HG02642 (cell line): ENCODE data around the gene LSM14B.
"Not testable (repeated sequence)": the region's sequence is repeated elsewhere in the genome, so short reads cannot be mapped to it uniquely, and the experiment has no call there.

Experiments
- ATAC-seq: cut with Tn5 transposase; IDR thresholded peaks from one replicate; pipeline ENCODE4 v1.9.1; 2021; ENCODE audit warnings: mild to moderate bottlenecking; ENCODE audit not compliant: unreplicated experiment, poor library complexity

LSM14B gene

DNA sequence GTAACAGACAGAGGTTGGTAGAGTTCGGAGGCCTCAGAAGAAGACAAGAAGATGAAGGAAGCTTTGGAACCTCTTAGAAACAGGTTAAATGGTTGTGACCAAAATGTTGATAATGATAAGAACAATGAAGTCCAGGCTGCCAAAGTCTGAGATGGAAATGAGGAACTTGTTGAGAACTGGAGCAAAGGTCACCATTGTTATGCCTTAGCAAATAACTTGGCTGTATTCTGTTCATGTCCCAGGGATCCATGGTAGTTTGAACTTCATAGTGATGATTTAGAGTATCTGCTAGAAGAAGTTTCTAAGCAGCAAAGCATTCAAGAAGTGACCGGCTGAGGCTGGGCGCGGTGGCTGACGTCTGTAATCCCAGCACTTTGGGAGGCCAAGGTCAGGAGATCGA lies 11.1 kb upstream of the LSM14B start:
- no peak for ATAC-seq

DNA sequence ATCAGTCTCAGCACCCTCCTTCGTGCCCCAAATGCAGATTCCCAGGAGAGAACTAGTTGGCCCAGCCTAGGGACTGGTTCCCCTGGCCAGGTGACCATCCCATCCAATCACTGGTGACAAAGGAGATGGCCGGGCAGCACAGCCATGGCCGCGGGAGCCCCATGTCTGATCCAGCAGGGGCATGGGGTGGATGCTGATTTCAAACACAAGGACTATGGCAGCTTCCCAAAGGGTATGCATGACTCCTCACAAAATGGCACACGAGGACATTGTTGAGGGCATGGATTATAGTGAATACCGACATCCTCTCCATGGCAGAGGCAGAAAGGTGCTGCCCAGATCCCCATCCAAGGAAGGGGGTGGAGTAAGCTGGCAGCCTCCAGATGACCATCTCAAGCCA lies 9.9 kb upstream of the LSM14B start:
- ATAC-seq, result no peak

DNA sequence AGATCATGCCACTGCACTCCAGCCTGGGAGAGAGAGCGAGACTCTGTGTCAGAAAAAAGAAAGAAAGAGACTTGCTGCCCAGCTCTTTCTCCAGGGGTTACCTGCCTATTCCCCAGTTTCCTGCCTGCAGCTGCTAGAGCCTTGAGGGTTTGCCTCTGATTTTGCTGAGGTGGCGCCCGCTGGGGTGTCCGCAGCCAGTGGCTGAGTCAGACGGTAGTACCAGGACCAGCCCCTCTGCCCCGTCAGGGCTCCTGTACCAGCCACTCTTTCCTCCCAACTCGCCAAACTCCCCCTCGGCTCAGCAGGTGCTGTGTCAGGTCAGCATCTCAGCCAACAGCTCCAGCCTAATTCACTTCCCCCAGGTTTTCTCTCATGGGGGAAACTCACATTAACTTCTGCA lies 7.4 kb upstream of the LSM14B start:
- ATAC-seq, result no peak

DNA sequence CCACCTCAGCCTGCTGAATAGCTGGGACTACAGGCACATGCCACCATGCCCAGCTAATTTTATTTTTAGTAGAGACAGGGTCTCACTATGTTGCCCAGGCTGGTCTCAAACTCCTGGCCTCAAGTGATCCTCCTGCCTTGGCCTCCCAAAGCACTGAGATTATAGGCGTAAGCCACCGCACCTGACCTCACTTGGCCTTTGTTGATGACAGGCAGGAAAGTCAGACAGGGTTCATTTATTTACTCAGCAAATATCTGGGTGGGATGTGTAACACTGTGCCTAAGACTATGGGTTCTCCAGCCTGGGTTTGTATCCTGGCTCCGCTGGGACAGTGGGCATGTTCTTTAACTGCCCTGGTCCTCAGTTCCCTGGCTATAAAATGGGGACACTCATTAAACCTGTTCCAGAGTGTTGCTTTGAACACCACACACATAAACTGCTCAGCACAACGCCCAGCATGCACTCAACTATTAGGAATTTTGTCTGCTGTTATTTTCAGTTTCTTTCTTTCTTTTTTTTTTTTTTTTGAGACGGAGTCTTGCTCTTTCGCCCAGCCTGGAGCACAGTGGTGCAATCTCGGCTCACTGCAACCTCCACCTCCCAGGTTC lies 6.4 kb upstream of the LSM14B start:
- ATAC-seq, result not testable (repeated sequence)

DNA sequence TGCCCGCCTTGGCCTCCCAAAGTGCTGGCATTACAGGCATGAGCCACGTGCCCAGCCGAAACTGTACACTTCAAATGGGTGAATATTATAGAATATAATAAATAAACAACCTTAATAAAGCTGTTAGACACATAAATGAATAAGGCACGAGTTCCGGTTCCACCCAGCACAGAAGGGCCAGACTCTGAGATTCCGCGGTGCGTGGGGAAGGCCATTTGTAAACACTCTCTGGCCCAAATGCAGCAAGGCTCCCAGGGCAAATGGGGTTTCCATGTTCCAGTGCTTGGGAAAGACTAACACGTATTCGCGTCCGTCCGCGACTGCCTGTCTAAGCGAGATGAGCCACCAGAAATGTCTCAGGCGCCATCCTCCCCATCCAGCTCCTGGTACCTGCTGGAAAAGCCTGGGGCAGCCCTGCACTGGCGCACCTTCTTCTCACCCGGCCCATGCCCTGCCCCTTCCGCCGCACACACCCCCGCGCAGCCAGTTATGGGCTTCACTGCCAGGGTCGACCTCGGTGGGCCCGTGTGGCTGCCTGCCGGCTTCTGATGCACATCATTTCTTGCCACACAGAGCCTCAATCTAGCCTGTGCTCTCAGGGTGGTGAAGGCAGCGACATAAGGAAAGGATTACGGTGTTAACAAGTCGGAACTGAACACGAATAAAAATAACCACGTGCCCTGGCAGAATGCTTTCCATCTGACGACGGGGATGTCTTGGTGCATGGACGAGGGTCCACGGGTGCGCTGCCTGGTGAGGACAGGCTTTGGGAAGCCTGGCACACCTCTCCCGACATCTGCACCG lies 5.5 kb upstream of the LSM14B start:
- ATAC-seq, result no peak

DNA sequence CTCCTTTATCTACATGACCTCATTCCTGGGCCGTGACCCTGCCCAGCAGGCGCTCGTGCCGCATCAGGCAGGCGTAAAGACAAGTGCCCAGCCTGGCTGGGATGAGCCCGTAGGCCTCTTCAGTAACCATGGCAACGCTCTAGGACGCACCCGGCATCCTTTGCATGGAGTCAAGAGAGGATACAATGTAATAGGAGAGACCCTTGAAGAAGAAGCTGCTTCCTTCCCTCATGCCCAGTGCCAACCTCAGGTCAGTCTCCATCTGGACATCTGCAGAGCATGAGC lies 5.0 kb upstream of the LSM14B start:
- ATAC-seq, result no peak

DNA sequence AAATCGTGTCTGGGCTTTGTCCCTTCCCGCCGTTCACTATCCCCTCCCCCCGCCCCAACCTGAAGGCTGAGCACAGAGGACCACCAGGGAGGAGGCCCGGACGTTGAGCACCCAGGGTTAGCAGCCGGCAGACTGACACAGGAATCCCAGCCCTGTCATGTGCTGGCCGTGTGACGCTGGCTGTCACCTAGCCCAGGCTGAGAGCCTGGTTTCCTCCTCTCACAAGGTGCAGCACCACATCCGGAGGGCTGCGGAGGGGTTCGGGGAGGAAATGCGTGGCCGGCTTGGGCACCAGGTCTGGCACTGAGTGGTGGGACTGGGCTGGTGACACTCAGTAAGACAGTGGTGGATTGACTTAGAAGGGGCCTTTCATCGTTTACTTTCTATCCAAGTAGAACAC lies 4.6 kb upstream of the LSM14B start:
- ATAC-seq, result no peak

DNA sequence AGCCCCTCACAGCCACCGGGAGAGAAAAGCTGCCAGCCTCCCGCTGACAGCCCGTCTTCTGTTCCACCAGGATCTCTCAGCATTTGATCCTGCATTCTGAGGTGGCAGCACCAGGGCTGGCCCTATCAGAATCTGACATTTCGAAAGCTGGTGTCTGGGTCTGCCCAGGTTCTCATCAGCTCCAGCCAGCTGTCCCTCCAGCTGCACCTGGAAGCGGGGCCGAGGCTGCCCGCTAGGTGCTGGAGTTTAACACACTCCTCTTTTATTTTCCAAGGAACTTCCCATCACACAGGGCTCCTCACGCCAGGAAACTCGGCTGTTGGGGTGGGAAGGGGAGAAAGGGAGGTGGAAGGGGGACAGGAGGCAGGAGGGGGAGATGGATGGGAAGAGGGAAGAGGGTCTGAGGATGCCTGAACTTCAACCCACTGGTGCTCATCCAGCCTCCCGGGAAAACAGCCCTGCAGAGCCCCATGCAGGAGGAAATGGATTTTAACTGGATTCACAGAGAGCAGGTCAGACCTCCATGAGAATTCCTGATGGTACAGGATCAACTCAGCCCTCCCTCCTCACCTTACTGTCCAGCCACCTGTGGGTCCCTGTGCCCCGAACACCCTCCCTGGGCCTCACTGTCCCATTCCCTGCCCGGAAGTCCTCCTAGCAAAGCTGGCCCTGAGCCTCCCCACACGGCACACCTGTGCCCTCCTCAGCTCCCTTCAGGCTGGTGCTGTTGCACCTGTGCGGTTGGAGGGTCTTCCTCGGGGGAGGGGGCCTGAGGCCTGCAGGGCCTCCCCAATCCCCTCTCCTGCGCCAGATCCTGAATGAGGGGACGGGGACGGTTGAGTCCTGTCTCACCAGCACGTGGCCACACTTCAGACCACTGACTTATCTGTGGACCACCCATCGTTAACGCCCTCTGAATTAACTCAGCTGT lies 3.9 kb upstream of the LSM14B start:
- no peak for ATAC-seq

DNA sequence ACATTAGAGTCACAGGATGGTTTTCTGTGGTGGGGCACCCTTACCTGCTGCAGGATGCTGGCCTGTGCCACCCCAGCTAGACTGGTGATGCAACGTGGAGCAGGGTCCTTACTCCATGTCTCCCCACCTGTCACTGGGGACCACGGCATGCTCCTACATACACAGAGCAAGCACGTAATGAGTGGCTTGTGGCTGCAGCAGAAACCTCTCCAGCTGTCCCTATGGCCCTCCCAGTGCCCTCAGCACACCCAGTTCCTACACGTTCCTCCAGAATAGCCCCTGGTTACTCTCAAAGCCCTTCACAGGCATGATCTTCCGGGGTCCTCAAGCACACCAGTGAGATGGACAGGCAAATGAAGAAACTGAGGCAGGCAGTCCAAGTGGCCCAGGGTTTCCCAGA lies 3.2 kb upstream of the LSM14B start:
- no peak for ATAC-seq

DNA sequence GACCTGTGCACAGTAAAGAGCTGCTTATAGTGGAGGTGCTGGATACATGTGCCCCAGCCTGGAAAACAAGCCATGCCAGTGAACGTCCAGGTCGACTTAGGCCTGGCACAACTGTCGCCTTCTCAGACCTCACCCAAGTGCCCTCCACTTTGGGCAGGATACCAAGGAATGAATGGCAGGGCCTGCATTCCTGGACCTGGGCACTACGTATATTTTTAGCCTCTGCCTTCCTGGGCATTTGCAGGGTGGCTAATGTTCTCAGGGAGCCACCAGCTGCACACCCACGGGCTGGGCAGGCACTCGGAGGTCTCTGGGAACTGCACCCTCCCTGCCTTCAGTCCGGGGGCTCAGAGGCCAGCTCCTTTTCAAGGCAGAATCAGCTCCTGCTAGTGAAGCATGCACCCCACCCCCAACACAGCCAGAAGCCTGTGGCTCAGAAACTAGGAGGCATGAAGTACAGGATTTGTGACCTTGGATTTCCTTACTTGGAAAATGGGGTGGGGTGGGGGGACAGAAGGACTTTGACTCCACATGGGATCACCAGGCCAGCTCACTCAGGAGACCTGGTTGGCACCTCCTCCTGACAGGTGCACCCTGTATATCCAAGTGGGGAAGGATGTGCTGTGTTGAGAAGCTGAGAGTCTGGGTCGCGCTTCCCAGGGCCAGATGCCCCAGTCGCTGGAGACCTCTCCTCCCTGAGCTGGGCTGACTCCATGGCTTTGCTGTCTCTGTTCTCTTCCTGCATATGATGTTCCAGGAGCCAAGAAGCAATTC lies 2.5 kb upstream of the LSM14B start:
- ATAC-seq, result no peak

DNA sequence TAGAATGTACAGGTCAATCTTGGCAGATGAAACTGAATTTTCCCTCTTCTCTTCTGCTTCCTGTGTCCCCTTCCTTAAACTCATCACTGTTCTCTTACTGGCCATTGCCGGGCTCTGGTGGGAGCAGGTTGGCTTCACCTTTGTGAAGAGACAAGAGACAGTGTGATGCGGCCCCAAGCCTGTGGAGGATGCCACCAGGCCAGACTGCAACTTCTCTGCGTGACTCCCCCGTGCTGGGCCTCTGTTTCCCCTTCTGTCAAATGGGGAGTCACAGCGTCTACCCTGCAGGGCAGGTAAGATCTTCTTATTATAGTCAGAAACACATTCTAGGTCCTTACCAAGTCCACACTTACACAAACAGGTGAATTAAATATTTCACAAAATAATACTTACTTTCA lies 1.9 kb upstream of the LSM14B start:
- ATAC-seq, result no peak

DNA sequence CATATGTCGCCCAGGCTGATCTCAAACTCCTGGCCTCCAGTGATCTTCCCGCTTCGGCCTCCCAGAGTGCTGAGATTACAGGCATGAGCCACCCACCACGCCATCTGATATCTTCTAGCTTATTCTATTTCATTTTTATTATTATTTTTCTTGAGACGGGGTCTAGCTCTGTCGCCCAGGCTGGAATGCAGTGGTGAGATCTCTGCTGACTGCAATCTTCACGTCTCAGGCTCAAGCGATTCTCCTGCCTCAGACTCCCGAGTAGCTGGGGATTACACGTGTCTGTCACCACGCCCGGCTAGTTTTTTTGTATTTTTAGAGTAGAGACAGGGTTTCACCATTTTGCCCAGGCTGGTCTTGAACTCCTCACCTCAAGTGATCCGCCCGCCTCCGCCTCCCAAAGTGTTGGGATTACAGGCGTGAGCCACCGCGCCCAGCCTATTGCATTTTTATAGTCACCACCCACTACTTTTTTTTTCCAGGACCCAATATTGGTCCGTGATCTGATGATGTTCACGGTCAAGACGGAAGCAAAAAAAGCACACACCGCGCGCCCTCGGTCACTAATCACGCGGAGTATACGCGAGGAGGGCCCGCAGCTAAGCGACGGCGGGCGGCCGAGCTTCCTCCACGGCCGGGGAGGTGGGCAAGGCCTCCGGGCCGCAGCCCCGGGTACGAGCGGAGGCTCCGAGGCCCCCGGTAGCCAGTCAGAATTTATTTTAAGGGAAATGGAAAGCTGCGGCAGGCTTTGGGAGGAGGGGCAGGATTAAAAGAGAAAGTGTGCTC lies 1.1 kb upstream of the LSM14B start:
- peak; percentile 11 for ATAC-seq

DNA sequence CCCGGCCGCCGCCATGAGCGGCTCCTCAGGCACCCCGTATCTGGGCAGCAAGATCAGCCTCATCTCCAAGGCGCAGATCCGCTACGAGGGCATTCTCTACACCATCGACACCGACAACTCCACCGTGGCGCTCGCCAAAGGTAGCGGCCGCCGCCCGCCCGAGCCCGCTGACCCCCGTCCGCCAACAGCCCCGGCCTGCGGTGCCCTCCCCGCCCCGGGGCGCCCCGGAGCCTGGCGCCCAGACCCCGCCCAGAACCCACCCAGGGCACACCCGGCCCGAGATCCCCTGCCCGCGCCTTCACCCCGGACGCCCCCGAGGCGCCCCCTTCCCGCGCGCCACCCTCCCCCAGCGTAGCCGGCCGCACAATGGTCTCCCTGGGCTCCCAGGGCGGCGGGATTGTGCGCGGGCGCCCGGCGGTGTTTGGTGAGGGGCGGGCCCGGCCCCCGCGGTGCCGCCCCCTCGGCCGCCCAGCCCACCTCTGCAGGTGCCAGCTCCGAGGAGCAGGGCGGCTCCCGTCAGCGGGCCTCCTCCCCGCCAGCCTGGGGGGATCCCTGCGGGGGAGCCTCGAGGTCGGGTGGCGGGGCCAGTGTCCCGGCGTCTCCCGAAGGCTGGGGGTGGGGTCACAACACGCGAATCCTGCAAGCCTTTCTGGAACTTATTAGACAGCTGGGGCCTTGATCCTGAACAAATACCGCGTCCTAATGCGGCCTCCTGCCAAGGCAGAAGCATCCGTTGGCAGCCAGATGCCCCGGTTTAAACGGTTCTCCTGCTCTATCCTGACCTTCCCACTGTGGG lies 577 bp downstream of the LSM14B start:
- ATAC-seq, result peak; percentile 15

DNA sequence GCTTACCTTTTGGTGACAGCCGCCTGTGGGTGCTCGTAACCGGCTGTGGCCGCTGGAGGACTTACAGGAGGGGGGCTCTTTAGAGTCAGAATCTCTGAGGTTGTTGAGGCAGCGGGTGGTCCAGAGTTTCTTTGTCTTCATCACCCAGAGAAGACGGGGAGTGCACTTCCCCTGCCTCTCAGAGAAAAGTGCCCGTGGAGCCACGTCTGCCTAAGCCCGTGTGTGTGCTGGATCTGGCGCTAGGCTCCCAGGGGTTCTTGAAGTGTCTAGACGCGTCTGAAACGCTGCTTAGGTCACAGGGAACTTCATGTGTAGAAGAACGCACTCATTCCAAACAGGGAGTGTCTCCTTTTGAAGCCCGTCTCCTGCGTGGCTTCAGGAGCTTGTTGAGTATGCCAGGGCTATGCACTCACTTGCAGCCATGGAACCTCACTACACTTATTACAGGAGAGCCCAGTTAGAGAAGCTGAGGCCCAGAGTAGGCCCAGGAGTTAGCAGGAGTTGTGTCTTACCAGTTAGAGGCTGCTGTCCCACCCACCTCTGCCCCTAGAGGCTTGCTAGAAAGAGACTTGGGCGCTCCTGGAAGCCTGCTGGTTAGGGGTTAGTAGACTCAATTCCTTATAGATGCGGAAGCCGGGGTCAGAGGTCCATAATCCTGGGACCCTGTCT lies 1.3 kb downstream of the LSM14B start:
- ATAC-seq, result no peak

DNA sequence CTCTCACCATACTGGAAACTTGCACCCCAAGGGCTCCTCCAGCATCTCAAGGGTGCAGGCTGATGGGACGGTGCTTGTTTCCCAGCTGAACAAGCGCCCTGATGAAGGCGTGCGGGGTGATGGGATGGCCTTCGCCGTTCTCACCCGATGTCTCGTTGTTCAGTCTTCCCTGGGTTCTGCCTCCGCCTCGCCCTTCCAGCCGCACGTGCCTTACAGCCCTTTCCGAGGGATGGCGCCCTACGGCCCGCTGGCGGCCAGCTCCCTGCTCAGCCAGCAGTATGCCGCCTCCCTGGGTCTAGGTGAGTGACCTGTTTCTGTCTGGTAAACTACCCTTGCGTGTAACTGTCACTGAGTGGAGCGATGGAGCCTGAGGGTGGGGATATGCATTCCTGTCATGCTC lies 3.9 kb downstream of the LSM14B start:
- no peak for ATAC-seq

DNA sequence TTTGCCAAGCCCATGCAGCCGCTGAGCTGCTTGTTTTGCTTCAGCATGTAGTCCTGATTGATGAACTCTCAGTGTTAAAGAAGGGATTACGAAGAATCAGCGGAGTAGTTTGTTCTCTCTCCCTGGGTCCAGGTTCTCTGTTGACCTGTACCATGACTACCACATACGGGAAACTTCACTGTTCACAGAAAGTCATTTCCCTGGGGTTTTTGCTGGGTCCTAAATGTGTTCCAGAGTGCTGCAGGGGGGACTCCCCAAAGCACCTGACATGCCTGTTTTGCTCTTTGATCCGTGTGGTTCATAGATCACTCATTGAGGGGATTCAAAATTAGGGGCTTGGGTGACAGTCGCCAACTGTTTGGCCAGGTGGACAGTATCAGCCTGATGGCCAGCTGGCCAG lies 5.5 kb downstream of the LSM14B start:
- ATAC-seq, result no peak

DNA sequence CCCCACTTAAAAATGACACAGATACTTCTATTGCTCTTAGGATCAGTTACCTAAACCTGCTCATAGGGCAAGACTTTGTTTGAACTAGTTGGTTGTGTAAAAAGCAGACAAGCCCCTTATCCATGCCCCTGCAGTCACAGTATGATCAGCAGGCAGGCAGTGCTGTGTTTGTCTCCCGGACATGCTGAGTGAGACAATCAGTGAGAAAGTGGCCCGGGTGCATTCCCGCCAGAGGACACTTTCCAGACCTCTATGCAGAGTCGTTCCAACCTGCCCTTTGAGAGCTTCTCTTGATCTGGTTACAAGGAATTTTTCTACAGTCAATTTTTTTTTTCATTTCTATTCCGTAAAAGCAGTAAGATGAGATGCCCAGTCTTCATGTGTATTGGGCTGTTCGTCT lies 6.2 kb downstream of the LSM14B start:
- ATAC-seq, result no peak

DNA sequence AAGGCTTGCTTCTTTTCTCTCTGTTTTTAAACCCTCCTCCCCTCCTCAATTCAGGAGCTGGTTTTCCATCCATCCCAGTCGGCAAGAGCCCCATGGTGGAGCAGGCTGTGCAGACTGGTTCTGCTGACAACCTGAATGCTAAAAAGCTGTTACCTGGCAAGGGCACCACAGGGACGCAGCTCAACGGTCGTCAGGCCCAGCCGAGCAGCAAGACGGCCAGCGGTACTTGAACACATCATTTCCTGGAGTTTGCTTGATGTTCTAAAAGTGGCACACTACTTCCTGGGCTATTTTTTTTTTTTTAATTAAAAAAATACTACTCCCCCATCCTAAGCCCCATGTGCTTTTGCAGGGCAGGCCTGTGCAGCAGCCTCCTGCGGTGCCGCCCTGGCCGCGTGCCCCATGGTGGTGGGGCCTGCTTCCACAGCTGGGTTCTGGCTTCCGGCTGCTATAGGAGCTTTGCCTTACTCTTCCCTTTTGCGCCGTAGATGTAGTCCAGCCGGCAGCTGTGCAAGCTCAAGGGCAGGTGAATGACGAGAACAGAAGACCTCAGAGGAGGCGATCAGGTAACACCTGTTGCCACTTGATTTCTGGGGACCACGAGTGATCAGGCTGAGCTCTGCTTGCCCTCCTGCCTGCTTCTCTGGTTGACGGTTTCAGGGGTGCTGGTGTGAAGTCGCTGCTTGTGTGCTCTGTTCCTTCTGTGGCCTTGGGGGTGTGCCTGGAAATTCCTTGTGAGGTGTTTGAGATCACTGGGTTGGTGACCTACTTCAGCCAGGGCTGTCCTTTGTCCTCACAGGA lies 7.7 kb downstream of the LSM14B start:
- ATAC-seq, result no peak
